ENCODE results near the gene LDHD. TPM values are rescaled to one million over a fixed set of nuclear protein-coding genes. Genes with fewer than 3 reads are reported as not detected.

Gene LDHD
- total RNA-seq, 4 donors from 2014 or later = 5.1 to 12.8 (median 8.6) TPM

- WGBS, 2 donors (ENCODE audit: low coverage in 1 of 2) = 0% methylated on average over 1 of the region's 10 CpGs; no CpG with 5 or more reads in 1 of the 2 donors
Observed at GRCh38 chr16:75109732-75110243, 6.8 kb downstream of the LDHD start.

DNA sequence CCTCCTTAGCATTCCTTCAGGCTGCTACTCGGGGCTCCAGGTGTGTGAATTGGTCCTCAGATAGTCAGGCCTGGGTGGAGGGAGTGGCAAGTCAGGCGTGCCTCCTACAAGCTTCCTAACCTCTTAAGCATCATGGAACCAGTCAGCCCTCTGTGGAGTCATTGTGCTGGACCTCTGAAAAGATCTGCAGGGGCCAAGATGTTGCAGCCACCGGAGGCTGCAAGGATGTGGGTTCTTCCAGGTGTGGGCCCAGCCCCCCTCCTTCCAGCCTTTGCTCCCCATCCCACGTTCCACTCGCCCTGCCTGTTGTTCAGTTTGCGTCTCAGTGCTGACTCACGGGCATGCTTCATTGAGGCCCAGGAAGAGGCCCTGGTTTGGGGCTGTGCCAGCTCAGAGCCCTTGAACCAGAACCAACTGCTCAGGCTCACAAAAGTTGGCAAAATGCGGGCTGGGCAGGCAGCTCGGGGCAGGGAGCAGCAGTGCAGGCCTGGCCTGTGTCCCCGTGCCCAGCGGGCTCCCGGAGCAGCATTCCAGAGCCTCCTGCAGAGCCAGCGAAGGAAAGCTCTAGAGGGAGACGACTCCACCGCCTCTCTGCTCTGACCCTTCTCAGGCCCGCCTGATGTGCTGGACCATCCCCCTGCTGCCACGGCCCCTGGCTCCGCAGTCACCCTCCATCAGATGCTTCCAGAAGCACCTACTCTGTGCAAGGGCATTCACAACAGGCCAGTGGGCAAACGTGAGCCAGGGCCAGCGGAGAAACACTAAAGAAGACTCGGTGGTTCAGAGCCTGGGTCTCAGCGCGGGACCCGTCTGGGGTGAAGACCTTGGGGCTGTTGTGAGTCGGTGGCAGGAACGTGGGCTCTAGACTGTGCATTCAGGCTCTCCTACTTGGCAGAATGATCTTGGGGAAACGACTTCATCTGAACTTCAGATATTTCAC, 7.5 kb downstream of the LDHD start:
- Histone ChIP-seq H3K36me3 (peaks cover 0 to 7% of the 10 kb centered on the region in 2 donors), H3K4me3 (no peak overlapping the region), H3K4me1 (peaks cover 14 to 91% (median 62%) of the 10 kb centered on the region in 3 donors), H3K27ac (peak overlapping the region; percentile 25 to 88 (median 86)), H3K27me3 (no peaks in the 10 kb centered on the region), H3K9me3 (no peaks in the 10 kb centered on the region)
- 39 to 46% methylated on average over 2 to 7 of the region's 27 CpGs for whole genome bisulfite sequencing, 2 donors (ENCODE audit: low coverage in 1 of 2)
- peak; percentile 62 for ATAC-seq
- TF ChIP-seq POLR2AphosphoS5 (IDR thresholded peaks at IDR 0.05) = peak; percentile 80
- no peak for TF ChIP-seq CTCF (IDR thresholded peaks at IDR 0.05)

More at GRCh38 chr16:75109732-75110243, 6.8 kb downstream of the LDHD start:
- Histone ChIP-seq H3K9me3 (no peaks in the 10 kb centered on the region), H3K27ac (peak overlapping the region; percentile 25 to 88 (median 86)), H3K4me3 (no peak overlapping the region), H3K36me3 (peaks cover 0 to 10% of the 10 kb centered on the region in 2 donors), H3K4me1 (peaks cover 13 to 84% (median 58%) of the 10 kb centered on the region in 3 donors), H3K27me3 (no peaks in the 10 kb centered on the region)
- peak; percentile 32 for TF ChIP-seq POLR2AphosphoS5 (IDR thresholded peaks at IDR 0.05)
- no peak for TF ChIP-seq EP300 (IDR thresholded peaks at IDR 0.05)
- ATAC-seq = no peak

DNA sequence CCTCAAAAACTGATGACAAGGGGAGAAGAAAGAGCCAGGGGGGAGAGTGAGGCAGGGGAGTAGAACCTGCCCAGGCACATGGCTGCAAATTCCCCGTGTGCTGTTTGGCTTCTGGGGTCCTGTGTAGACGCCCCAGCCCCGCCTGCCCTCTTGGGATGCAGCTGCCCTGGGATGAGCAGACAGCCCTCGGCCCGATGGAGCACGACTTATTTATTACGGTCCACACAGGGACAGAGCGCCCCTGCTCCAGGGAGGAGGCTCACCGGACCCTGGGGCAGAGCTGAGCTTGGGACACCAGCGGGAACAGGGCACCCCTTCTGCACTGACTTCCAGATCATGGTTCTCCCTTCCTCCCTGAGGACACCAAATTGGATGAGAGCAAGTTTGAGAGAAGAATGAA, 9.1 kb downstream of the LDHD start:
- no peaks in the 10 kb centered on the region for H3K27me3 ChIP-seq
- H3K9me3 ChIP-seq = no peaks in the 10 kb centered on the region
- peaks cover 14 to 84% (median 62%) of the 10 kb centered on the region in 3 donors for H3K4me1 ChIP-seq
- peak overlapping the region in 3 of 4 donors; percentile 85 to 87 (median 86) for H3K27ac ChIP-seq
- TF ChIP-seq CTCF (IDR thresholded peaks at IDR 0.05) (no peak), POLR2AphosphoS5 (IDR thresholded peaks at IDR 0.05) (no peak), EP300 (IDR thresholded peaks at IDR 0.05) (no peak), POLR2A (IDR thresholded peaks at IDR 0.05) (no peak)
- H3K36me3 ChIP-seq = no peaks in the 10 kb centered on the region
- no peak overlapping the region for H3K4me3 ChIP-seq
- 27 to 85% methylated on average over 3 of the region's 10 CpGs for WGBS, 2 donors (ENCODE audit: low coverage in 1 of 2)
- no peak for ATAC-seq

DNA sequence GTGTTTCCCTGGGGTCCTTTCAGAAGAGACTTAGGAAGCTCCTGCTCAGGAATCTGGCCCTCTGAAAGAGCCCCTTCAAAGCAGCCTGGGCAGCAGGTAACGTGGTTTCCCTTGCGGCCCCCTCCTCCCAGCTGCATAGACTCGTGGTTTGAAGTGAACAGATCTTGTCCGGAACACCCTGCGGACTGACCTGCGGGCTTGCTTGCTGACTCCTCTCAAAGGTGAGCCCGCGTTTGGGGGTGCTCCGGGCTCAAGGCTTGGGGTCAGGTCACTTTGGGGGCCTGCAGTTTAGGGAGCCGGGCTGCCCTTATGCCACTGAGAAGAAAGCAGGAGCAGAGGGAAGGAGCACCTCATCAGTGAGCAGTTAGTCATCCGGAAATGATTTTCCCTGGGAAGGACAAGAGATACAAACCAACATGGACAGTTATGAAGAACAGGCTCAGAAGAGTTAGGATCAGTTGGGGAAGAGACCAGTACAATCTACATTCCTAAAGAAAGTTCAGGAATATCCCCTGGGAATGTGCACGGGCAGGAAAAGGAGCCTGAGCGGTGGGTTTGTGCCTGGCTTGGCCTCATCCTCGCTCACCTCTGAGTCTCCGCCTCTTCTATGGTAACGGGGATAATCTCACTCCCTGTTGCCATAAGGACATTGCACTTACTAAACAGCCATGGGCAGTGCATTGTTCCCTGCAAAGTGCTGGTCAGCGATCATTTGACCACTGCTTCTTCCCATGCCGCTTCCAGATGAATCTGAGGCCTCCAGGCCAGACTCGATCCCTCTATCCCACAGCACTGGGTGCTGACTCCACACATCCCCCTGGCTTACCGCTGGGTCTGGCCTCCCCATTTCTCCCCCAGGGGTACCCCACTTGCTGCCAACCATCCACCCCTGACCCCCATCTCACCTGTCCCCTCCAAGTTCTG, 10.0 kb downstream of the LDHD start:
- H3K36me3 ChIP-seq = no peaks in the 10 kb centered on the region
- no peaks in the 10 kb centered on the region for H3K9me3 ChIP-seq
- H3K27ac ChIP-seq = peak overlapping the region; percentile 11 to 87 (median 86)
- TF ChIP-seq CTCF (IDR thresholded peaks at IDR 0.05) (no peak), POLR2AphosphoS5 (IDR thresholded peaks at IDR 0.05) (no peak), POLR2A (IDR thresholded peaks at IDR 0.05) (no peak)
- WGBS, 2 donors (ENCODE audit: low coverage in 1 of 2) = 92% methylated on average over 9 of the region's 20 CpGs; no CpG with 5 or more reads in 1 of the 2 donors
- no peaks in the 10 kb centered on the region for H3K27me3 ChIP-seq
- peaks cover 14 to 75% (median 61%) of the 10 kb centered on the region in 3 donors for H3K4me1 ChIP-seq
- no peak overlapping the region for H3K4me3 ChIP-seq
- ATAC-seq = no peak
